ENCODE data around the gene COX5A. TPM values are rescaled to one million over a fixed set of nuclear protein-coding genes. Genes with fewer than 3 reads are reported as not detected.

Gene COX5A
- total and polyA plus RNA-seq, 4 donors = 72.6 to 222 (median 104) TPM

- Histone ChIP-seq H3K4me1 (ENCODE audit: control insufficient read depth in 1 of 2, insufficient read depth in 2 of 2, low read length in 2 of 2) (no peaks in the 10 kb centered on the region), H3K36me3 (ENCODE audit: control insufficient read depth in 1 of 2, insufficient read depth in 2 of 2, low read length in 1 of 2) (no peaks in the 10 kb centered on the region), H3K9me3 (ENCODE audit: control insufficient read depth, low read length) (no peaks in the 10 kb centered on the region), H3K27ac (ENCODE audit: low read depth in 1 of 2, low read length in 2 of 2) (no peak overlapping the region), H3K27me3 (ENCODE audit: control insufficient read depth in 1 of 2, insufficient read depth in 2 of 2, low read length in 1 of 2) (no peaks in the 10 kb centered on the region), H3K4me3 (ENCODE audit: low read length in 2 of 2) (peak overlapping the region; percentile 6 to 57)
- 1% methylated on average over 25 to 28 of the region's 28 CpGs for WGBS, 2 donors
- intact Hi-C loops (cut with DNase I) = loop anchor here (2.0 to 10.0 kb wide), 3 partner anchors 36 to 324 kb away; partner anchors contain the start of genes C15orf39 (in 1 of the 2) and SCAMP5 (in 1 of the 2)
- peak; percentile 81 to 85 for DNase-seq
- ATAC-seq (ENCODE audit: low FRiP score) = peak; percentile 62
These were observed 20.5 kb upstream of the COX5A start for GRCh38 chr15:74958320-74958907.

DNA sequence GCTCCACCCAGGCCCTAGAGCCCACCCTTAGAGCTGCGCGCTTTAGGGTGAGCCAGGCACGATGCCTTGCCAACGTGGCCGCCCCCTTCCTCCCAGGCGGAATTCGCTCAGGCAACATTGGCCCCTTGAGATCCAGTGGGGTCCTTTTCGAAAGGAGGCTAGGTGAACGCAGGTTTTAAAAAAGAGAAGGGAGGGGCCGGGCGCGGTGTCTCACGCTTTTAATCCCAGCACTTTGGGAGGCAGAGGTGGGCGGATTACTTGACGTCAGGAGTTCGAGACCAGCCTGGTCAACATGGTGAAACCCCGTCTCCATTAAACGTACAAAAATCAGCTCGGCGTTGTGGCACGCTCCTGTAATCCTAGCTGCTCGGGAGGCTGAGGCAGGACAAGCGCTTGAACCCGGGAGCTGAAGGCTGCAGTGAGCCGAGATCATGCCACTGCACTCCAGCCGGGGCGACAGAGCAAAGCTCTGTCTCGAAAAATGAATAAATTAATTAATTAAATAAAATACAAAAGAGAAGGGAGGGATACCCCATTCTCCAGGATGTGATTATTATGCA, 19.7 kb upstream of the COX5A start:
- Histone ChIP-seq H3K36me3 (ENCODE audit: control insufficient read depth in 1 of 2, insufficient read depth in 2 of 2, low read length in 1 of 2) (no peaks in the 10 kb centered on the region), H3K4me3 (ENCODE audit: low read length in 2 of 2) (peak overlapping the region; percentile 36 to 37), H3K27ac (ENCODE audit: low read depth in 1 of 2, low read length in 2 of 2) (peak overlapping the region in 1 of 2 donors; percentile 82), H3K27me3 (ENCODE audit: control insufficient read depth in 1 of 2, insufficient read depth in 2 of 2, low read length in 1 of 2) (no peaks in the 10 kb centered on the region), H3K9me3 (ENCODE audit: control insufficient read depth, low read length) (no peaks in the 10 kb centered on the region), H3K4me1 (ENCODE audit: control insufficient read depth in 1 of 2, insufficient read depth in 2 of 2, low read length in 2 of 2) (no peaks in the 10 kb centered on the region)
- 4% methylated on average over 28 of the region's 28 CpGs for WGBS, 2 donors
- no peak for ATAC-seq (ENCODE audit: low FRiP score)
- no peak for DNase-seq
- intact Hi-C loops (cut with DNase I) = loop anchor here (2.0 to 10.0 kb wide), 3 partner anchors 37 to 323 kb away; partner anchors contain the start of genes C15orf39 (in 1 of the 2) and SCAMP5 (in 1 of the 2)

DNA sequence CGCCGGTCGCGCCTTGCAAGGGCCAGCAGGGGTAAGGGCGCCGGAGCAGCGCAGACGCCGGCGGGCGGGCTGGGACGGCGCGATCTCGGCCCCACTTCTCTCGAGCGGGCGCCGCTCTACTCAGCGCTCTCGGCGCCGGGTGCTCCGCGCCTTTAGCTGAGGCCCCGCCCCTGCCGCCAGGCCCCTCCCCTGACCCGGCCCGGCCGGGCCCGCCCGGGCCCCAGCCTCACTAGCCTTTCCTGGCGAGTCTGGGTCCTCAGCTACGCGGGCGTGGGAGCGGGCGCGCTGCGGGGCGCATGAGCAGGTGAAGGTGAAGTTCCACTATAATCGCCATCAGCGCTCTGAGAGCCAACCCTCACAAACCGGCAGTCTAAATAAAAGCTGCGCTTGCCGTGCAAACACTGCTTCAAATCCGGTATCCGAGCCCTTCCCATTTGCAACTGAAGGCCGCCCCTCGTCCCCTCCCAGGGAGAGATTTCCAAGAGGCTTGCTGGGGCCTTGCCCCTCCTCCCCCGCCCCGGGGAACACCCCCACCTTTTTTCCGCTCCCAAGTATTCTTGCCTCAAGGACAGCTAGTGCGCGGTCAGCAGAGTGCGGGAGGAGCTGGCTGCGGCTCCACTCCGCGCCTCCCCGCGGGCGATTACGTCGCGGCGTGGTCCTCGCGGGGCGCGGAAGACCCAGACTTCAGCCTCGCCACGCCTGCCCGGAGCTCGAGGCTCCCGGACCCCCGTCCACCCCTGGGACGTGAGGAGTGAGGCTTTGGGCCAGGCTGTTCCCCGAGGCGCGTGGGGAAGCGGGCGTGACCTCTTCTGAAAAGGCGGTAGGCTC, 19.0 kb upstream of the COX5A start, which contains the start of gene RPP25:
Gene RPP25 (minus strand): TSS at position 125 of the 828 bp plus-strand sequence. CDS start 189 bp downstream, outside the sequence.
- WGBS, 2 donors = 0 to 1% methylated on average over 57 to 83 of the region's 83 CpGs
- H3K4me1 ChIP-seq (ENCODE audit: control insufficient read depth in 1 of 2, insufficient read depth in 2 of 2, low read length in 2 of 2) = no peaks in the 10 kb centered on the region
- ATAC-seq (ENCODE audit: low FRiP score) (peak; percentile 92), DNase-seq (peak; percentile 90 to 93)
- no peaks in the 10 kb centered on the region for H3K27me3 ChIP-seq (ENCODE audit: control insufficient read depth in 1 of 2, insufficient read depth in 2 of 2, low read length in 1 of 2)
- intact Hi-C loops (cut with DNase I) = loop anchor here (5.0 to 10.0 kb wide), 2 partner anchors 245 to 322 kb away; partner anchors contain the start of gene C15orf39 (in 1 of the 2)
- H3K27ac ChIP-seq (ENCODE audit: low read depth in 1 of 2, low read length in 2 of 2) = peak within 1 kb of the TSS in 1 of 2 donors; percentile 82
- peak within 1 kb of the TSS; percentile 36 to 37 for H3K4me3 ChIP-seq (ENCODE audit: low read length in 2 of 2)
- H3K9me3 ChIP-seq (ENCODE audit: control insufficient read depth, low read length) = no peaks in the 10 kb centered on the region
- no peaks in the 10 kb centered on the region for H3K36me3 ChIP-seq (ENCODE audit: control insufficient read depth in 1 of 2, insufficient read depth in 2 of 2, low read length in 1 of 2)

GRCh38 chr15:74955796-74956647, 18.1 kb upstream of the COX5A start:
- Histone ChIP-seq H3K27me3 (ENCODE audit: control insufficient read depth in 1 of 2, insufficient read depth in 2 of 2, low read length in 1 of 2) (no peaks in the 10 kb centered on the region), H3K36me3 (ENCODE audit: control insufficient read depth in 1 of 2, insufficient read depth in 2 of 2, low read length in 1 of 2) (no peaks in the 10 kb centered on the region), H3K4me1 (ENCODE audit: control insufficient read depth in 1 of 2, insufficient read depth in 2 of 2, low read length in 2 of 2) (no peaks in the 10 kb centered on the region), H3K9me3 (ENCODE audit: control insufficient read depth, low read length) (no peaks in the 10 kb centered on the region), H3K4me3 (ENCODE audit: low read length in 2 of 2) (peak overlapping the region; percentile 36 to 37), H3K27ac (ENCODE audit: low read depth in 1 of 2, low read length in 2 of 2) (peak overlapping the region in 1 of 2 donors; percentile 28)
- ATAC-seq (ENCODE audit: low FRiP score) (peak; percentile 78), DNase-seq (peak; percentile 88 to 92)
- 14 to 16% methylated on average over 79 to 88 of the region's 88 CpGs for WGBS, 2 donors
- intact Hi-C loops (cut with DNase I) = loop anchor here (5.0 to 10.0 kb wide), 2 partner anchors 246 to 321 kb away; partner anchors contain the start of gene C15orf39 (in 1 of the 2)

DNA sequence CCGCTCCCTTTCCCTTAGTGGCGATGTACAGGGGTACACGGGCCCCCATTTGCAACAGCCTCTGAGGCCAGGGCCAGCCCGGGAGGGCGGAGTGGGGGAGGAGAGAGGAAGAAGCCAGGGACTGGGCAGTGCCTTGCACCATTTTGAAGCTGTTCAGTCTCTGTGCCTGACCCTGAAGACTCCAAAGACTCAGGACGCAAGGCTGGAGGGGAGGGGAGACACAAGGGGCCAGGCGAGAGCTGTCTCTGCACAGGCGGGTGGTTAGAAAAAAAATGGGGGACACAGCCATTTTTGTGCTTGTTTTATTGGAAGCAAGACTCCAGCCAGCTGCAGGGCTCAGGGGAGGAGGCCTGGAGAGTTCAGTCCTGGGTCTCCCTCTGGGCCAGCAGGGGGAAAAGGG, 17.1 kb upstream of the COX5A start:
- intact Hi-C loops (cut with DNase I) = loop anchor here (5.0 to 10.0 kb wide), 2 partner anchors 247 to 320 kb away; partner anchors contain the start of gene C15orf39 (in 1 of the 2)
- WGBS, 2 donors = 87 to 91% methylated on average over 8 of the region's 8 CpGs
- Histone ChIP-seq H3K36me3 (ENCODE audit: control insufficient read depth in 1 of 2, insufficient read depth in 2 of 2, low read length in 1 of 2) (no peaks in the 10 kb centered on the region), H3K4me1 (ENCODE audit: control insufficient read depth in 1 of 2, insufficient read depth in 2 of 2, low read length in 2 of 2) (no peaks in the 10 kb centered on the region), H3K9me3 (ENCODE audit: control insufficient read depth, low read length) (no peaks in the 10 kb centered on the region), H3K4me3 (ENCODE audit: low read length in 2 of 2) (no peak overlapping the region), H3K27ac (ENCODE audit: low read depth in 1 of 2, low read length in 2 of 2) (no peak overlapping the region), H3K27me3 (ENCODE audit: control insufficient read depth in 1 of 2, insufficient read depth in 2 of 2, low read length in 1 of 2) (no peaks in the 10 kb centered on the region)
- DNase-seq (no peak), ATAC-seq (ENCODE audit: low FRiP score) (no peak)

GRCh38 chr15:74954515-74954914, 16.6 kb upstream of the COX5A start:
- ATAC-seq (ENCODE audit: low FRiP score) (no peak), DNase-seq (no peak)
- H3K27ac ChIP-seq (ENCODE audit: low read depth in 1 of 2, low read length in 2 of 2) = no peak overlapping the region
- H3K27me3 ChIP-seq (ENCODE audit: control insufficient read depth in 1 of 2, insufficient read depth in 2 of 2, low read length in 1 of 2) = no peaks in the 10 kb centered on the region
- H3K9me3 ChIP-seq (ENCODE audit: control insufficient read depth, low read length) = no peaks in the 10 kb centered on the region
- H3K4me1 ChIP-seq (ENCODE audit: control insufficient read depth in 1 of 2, insufficient read depth in 2 of 2, low read length in 2 of 2) = no peaks in the 10 kb centered on the region
- no peak overlapping the region for H3K4me3 ChIP-seq (ENCODE audit: low read length in 2 of 2)
- H3K36me3 ChIP-seq (ENCODE audit: control insufficient read depth in 1 of 2, insufficient read depth in 2 of 2, low read length in 1 of 2) = no peaks in the 10 kb centered on the region
- intact Hi-C loops (cut with DNase I) = loop anchor here (5.0 to 10.0 kb wide), 3 partner anchors 47 to 320 kb away; partner anchors contain the start of gene FAM219B (in 1 of the 2)

GRCh38 chr15:74951006-74951405, 13.1 kb upstream of the COX5A start:
- no peak for ATAC-seq (ENCODE audit: low FRiP score)
- no peak for DNase-seq
- Histone ChIP-seq H3K4me3 (ENCODE audit: low read length in 2 of 2) (no peak overlapping the region), H3K4me1 (ENCODE audit: control insufficient read depth in 1 of 2, insufficient read depth in 2 of 2, low read length in 2 of 2) (no peaks in the 10 kb centered on the region), H3K27me3 (ENCODE audit: control insufficient read depth in 1 of 2, insufficient read depth in 2 of 2, low read length in 1 of 2) (no peaks in the 10 kb centered on the region), H3K9me3 (ENCODE audit: control insufficient read depth, low read length) (no peaks in the 10 kb centered on the region), H3K36me3 (ENCODE audit: control insufficient read depth in 1 of 2, insufficient read depth in 2 of 2, low read length in 1 of 2) (no peaks in the 10 kb centered on the region), H3K27ac (ENCODE audit: low read depth in 1 of 2, low read length in 2 of 2) (no peak overlapping the region)
- 61 to 67% methylated on average over 3 of the region's 3 CpGs for WGBS, 2 donors
- intact Hi-C loops (cut with DNase I) = loop anchor here (2.0 to 10.0 kb wide), 4 partner anchors 44 to 316 kb away; partner anchors contain the start of gene FAM219B (in 1 of the 2)
